Endothelial cell of umbilical vein (primary cell): ENCODE measurements around the gene KRT78.

ENCODE experiments used
- MYC ChIP-seq: IDR thresholded peaks from one replicate; pipeline ENCODE4 v1.6.1; 2011; ENCODE audit warnings: mild to moderate bottlenecking, low read depth, low read length
- POLR2A ChIP-seq: IDR thresholded peaks from 2 replicates; pipeline ENCODE4 v1.6.1; 2012; ENCODE audit warnings: low read depth, mild to moderate bottlenecking, control low read depth, low read length

GRCh38 chr12:52836491-52837412 is 12.0 kb downstream of the KRT78 start:
- no peak for TF ChIP-seq POLR2A
- no peak for TF ChIP-seq MYC
